ENCODE results near the gene UPP1.

The UPP1 gene

DNA sequence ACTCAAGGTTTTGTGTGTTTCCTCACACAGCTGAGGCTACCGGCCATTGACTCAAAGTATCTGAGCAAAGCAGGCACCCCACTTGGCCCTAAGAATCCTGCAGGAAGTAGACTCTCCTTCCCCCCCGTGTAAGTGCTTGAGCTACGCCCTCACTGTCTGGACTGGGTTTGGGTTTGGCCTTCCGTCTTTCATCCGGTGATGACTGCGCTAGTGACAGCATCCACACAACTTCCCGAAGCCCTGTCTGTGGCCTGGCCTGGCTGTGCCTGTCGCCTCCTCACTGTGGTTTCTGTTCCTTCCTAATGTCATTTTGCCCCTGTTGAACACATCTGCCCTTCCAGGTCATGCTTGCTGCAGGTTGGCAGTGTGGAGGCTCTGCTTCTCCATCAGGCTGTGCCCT lies 39.2 kb upstream of the UPP1 start:
- Histone ChIP-seq H3K4me2 (no peak overlapping the region), H3K4me1 (ENCODE audit: low read depth, poor library complexity, severe bottlenecking) (no peaks in the 10 kb centered on the region), H3K79me2 (ENCODE audit: insufficient read depth, low read depth) (no peaks in the 10 kb centered on the region), H3K4me3 (IDR thresholded peaks at IDR 0.05; ENCODE audit: insufficient read depth, low read depth, low read length) (no peak overlapping the region), H3K9ac (no peak overlapping the region), H4K20me1 (ENCODE audit: insufficient read depth) (no peaks in the 10 kb centered on the region), H3K27ac (no peak overlapping the region), H3K27me3 (ENCODE audit: insufficient read depth, low read depth) (no peaks in the 10 kb centered on the region), H2AFZ (ENCODE audit: low read depth) (no peak overlapping the region), H3K36me3 (ENCODE audit: insufficient read depth) (no peaks in the 10 kb centered on the region)
- TF ChIP-seq, protein P1, sequence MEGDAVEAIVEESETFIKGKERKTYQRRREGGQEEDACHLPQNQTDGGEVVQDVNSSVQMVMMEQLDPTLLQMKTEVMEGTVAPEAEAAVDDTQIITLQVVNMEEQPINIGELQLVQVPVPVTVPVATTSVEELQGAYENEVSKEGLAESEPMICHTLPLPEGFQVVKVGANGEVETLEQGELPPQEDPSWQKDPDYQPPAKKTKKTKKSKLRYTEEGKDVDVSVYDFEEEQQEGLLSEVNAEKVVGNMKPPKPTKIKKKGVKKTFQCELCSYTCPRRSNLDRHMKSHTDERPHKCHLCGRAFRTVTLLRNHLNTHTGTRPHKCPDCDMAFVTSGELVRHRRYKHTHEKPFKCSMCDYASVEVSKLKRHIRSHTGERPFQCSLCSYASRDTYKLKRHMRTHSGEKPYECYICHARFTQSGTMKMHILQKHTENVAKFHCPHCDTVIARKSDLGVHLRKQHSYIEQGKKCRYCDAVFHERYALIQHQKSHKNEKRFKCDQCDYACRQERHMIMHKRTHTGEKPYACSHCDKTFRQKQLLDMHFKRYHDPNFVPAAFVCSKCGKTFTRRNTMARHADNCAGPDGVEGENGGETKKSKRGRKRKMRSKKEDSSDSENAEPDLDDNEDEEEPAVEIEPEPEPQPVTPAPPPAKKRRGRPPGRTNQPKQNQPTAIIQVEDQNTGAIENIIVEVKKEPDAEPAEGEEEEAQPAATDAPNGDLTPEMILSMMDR (conservative IDR thresholded peaks at IDR 0.05; ENCODE audit: low read depth, low read length), result no peak

- Histone ChIP-seq H3K4me3 (IDR thresholded peaks at IDR 0.05; ENCODE audit: insufficient read depth, low read depth, low read length) (no peak overlapping the region), H3K36me3 (ENCODE audit: insufficient read depth) (no peaks in the 10 kb centered on the region), H3K9ac (no peak overlapping the region), H3K4me1 (ENCODE audit: low read depth, poor library complexity, severe bottlenecking) (no peaks in the 10 kb centered on the region), H3K79me2 (ENCODE audit: insufficient read depth, low read depth) (no peaks in the 10 kb centered on the region), H3K27me3 (ENCODE audit: insufficient read depth, low read depth) (no peaks in the 10 kb centered on the region), H3K27ac (no peak overlapping the region), H3K4me2 (no peak overlapping the region), H4K20me1 (ENCODE audit: insufficient read depth) (no peaks in the 10 kb centered on the region), H2AFZ (ENCODE audit: low read depth) (no peak overlapping the region)
- TF ChIP-seq, protein P1 (conservative IDR thresholded peaks at IDR 0.05; ENCODE audit: low read depth, low read length), result no peak
Observed at GRCh38 chr7:48052748-48053147, 36.3 kb upstream of the UPP1 start.

DNA sequence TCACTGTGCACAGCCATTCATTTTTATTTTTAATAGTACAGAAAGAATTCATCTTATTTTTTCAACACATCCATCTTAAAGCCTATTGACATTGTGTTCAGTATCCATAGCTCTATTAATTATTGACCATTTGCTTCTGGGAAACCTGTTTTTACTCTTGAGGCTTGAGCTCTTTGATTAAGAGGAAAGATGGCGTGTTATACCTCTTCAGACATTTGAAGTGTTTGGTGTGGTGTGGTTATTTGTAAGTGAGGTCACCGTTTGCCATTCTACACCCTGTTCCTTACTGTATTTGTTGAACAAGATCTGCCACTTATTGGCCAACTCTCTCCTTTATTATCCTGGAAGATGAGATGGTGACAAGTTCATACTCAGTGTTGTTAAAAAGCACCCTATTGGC lies 35.3 kb upstream of the UPP1 start:
- TF ChIP-seq, protein P1 (conservative IDR thresholded peaks at IDR 0.05; ENCODE audit: low read depth, low read length), result no peak
- H4K20me1 ChIP-seq (ENCODE audit: insufficient read depth), result no peaks in the 10 kb centered on the region
- H3K4me3 ChIP-seq (IDR thresholded peaks at IDR 0.05; ENCODE audit: insufficient read depth, low read depth, low read length), result no peak overlapping the region
- no peak overlapping the region for H3K4me2 ChIP-seq
- H3K9ac ChIP-seq, result no peak overlapping the region
- H3K79me2 ChIP-seq (ENCODE audit: insufficient read depth, low read depth), result no peaks in the 10 kb centered on the region
- H3K27me3 ChIP-seq (ENCODE audit: insufficient read depth, low read depth), result no peaks in the 10 kb centered on the region
- no peaks in the 10 kb centered on the region for H3K36me3 ChIP-seq (ENCODE audit: insufficient read depth)
- H3K27ac ChIP-seq, result no peak overlapping the region
- H2AFZ ChIP-seq (ENCODE audit: low read depth), result no peak overlapping the region
- H3K4me1 ChIP-seq (ENCODE audit: low read depth, poor library complexity, severe bottlenecking), result no peaks in the 10 kb centered on the region

DNA sequence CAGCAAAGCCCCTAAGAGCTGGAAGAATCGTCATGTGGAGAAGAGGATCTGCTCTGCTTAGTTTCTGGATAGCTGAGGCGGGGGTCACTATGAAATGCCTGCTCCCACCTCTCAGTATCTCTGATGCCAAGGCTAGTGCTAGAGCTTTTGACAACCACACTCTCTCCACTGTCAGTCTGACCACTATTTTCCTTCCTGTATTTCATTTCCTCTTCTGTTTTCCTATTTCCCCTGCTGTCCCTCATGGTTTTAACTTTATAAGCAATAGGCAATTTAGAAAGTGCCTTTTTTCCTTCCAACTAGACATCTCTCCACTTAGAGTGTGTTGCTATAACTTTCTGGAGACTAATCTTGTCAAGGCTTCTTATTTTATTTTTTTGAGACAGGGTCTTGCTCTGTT lies 30.1 kb upstream of the UPP1 start:
- H2AFZ ChIP-seq (ENCODE audit: low read depth), result no peak overlapping the region
- H3K9ac ChIP-seq, result no peak overlapping the region
- H3K79me2 ChIP-seq (ENCODE audit: insufficient read depth, low read depth), result no peaks in the 10 kb centered on the region

More for the DNA sequence above, 30.1 kb upstream of the UPP1 start:
- Histone ChIP-seq H3K4me1 (ENCODE audit: low read depth, poor library complexity, severe bottlenecking) (no peaks in the 10 kb centered on the region), H3K27me3 (ENCODE audit: insufficient read depth, low read depth) (no peaks in the 10 kb centered on the region), H4K20me1 (ENCODE audit: insufficient read depth) (no peaks in the 10 kb centered on the region), H3K36me3 (ENCODE audit: insufficient read depth) (no peaks in the 10 kb centered on the region), H3K4me3 (IDR thresholded peaks at IDR 0.05; ENCODE audit: insufficient read depth, low read depth, low read length) (no peak overlapping the region), H3K27ac (no peak overlapping the region), H3K4me2 (no peak overlapping the region)
- TF ChIP-seq, protein P1 (conservative IDR thresholded peaks at IDR 0.05; ENCODE audit: low read depth, low read length), result no peak

All from KMS-11 (cell line).